Measurements from ENCODE around the gene RASA2. TPM values are rescaled to one million over a fixed set of nuclear protein-coding genes. Genes with fewer than 3 reads are reported as not detected.
A peak's percentile ranks its signal among the peaks of the same experiment; 100 is the strongest.
"Not testable (repeated sequence)": the region's sequence is repeated elsewhere in the genome, so short reads cannot be mapped to it uniquely, and the experiment has no call there.

Gene RASA2
- total and polyA plus RNA-seq, 9 of the 15 experiments (the other 6 are each of a cell fraction or from before 2014, with no cell fraction given), result 2.0 to 12.8 (median 9.5) TPM

- FAIRE-seq; intact Hi-C loops (cut with micrococcal nuclease); H3K9me3 ChIP-seq (replicated peaks; ENCODE audit: control insufficient read depth, insufficient read depth, low read depth, low read length); ATAC-seq; H3K4me3 ChIP-seq; H3K9me1 ChIP-seq (ENCODE audit: control insufficient read depth, insufficient read depth, low read length); H3K79me2 ChIP-seq (ENCODE audit: control insufficient read depth, insufficient read depth, low read length); H3K36me3 ChIP-seq (ENCODE audit: control insufficient read depth, insufficient read depth, low read length); H3K27me3 ChIP-seq (ENCODE audit: control insufficient read depth in 2 of 2, insufficient read depth in 2 of 2, low read length in 2 of 2); POLR2A ChIA-PET; CTCF ChIA-PET (ENCODE audit: low intra/inter-chr PET ratio); H3K4me1 ChIP-seq (replicated peaks in 1 of 2; ENCODE audit: control insufficient read depth in 2 of 2, insufficient read depth in 2 of 2, low read length in 2 of 2); BruUV-seq (replicated peaks); DNase-seq (ENCODE audit: extremely low read depth in 1 of 4, low spot score in 3 of 4); H3K27ac ChIP-seq (ENCODE audit: extremely low read depth, low read depth, low read length); H2AFZ ChIP-seq (ENCODE audit: low read depth, low read length); H3K9ac ChIP-seq (ENCODE audit: insufficient read depth in 1 of 2, low read depth in 2 of 2, low read length in 2 of 2); H4K20me1 ChIP-seq (replicated peaks; ENCODE audit: control insufficient read depth, insufficient read depth, low read length); H3K4me2 ChIP-seq (ENCODE audit: insufficient read depth, low read length): not testable (repeated sequence)
- in situ Hi-C loops (cut with MboI), result loop anchor here (10.0 kb wide), 1 partner anchor 166 kb away; no protein-coding TSS in a partner anchor
- 6% methylated on average over 1 of the region's 1 CpG for WGBS (ENCODE audit: insufficient coverage, low coverage, missing lambda C conversion rate)
- peak; percentile 83 for TF ChIP-seq ZNF512 (tag; IDR thresholded peaks at IDR 0.05)
These were observed 8.0 kb upstream of the RASA2 start for GRCh38 chr3:141478840-141479239.

DNA sequence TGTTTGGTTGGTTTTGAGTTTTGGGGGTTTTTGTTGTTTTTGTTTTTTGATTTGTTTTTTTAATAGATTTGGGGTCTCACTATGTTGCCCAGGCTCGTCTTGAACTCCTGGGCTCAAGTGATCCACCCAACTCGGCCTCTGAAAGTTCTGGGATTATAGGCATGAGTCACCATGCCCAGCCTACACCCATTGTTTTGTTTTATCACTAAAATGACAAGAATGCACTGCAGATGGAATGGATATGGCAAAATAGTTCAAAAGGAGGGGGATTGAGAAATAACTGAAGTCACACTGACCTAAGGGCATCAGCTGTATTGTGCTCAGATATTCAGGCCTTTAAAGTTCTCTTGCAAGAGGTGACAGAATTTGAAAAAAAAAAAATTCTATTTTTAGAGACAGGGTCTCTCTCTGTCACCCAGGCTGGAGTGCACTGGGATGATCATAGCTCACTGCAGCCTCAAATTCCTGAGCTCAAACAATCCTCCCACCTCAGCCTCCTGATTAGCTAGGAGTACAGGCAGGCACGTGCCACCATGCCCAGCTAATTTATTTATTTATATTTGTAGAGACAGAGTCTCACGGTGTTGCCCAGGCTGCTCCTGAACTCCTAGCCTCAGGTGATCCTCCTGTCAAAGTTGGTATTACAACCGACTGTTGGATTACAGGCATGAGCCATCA is 4.4 kb upstream of the RASA2 start:
- H2AFZ ChIP-seq (ENCODE audit: low read depth, low read length), result no peak overlapping the region
- H3K27me3 ChIP-seq (ENCODE audit: control insufficient read depth in 2 of 2, insufficient read depth in 2 of 2, low read length in 2 of 2), result no peaks in the 10 kb centered on the region
- H3K79me2 ChIP-seq (ENCODE audit: control insufficient read depth, insufficient read depth, low read length), result peaks cover under 1% of the 10 kb centered on the region; the same call in 1 of the 3 replicates
- FAIRE-seq (no peak), DNase-seq (ENCODE audit: extremely low read depth in 1 of 4, low spot score in 3 of 4) (no peak), ATAC-seq (no peak)
- in situ Hi-C loops (cut with MboI), result no loop called here
- no peaks in the 10 kb centered on the region for H3K36me3 ChIP-seq (ENCODE audit: control insufficient read depth, insufficient read depth, low read length)
- H4K20me1 ChIP-seq (replicated peaks; ENCODE audit: control insufficient read depth, insufficient read depth, low read length), result no peaks in the 10 kb centered on the region
- WGBS (ENCODE audit: insufficient coverage, low coverage, missing lambda C conversion rate), result 38% methylated on average over 5 of the region's 5 CpGs
- no peak overlapping the region for H3K9ac ChIP-seq (ENCODE audit: insufficient read depth in 1 of 2, low read depth in 2 of 2, low read length in 2 of 2)
- H3K9me3 ChIP-seq (replicated peaks; ENCODE audit: control insufficient read depth, insufficient read depth, low read depth, low read length), result no peaks in the 10 kb centered on the region
- CTCF ChIA-PET (ENCODE audit: low intra/inter-chr PET ratio), result no interaction called here
- POLR2A ChIA-PET, result interaction anchor here (0.6 kb wide), 1 partner anchor 814 kb away, joined by 3 read pairs; no protein-coding TSS in a partner anchor
- no peaks in the 10 kb centered on the region for H3K9me1 ChIP-seq (ENCODE audit: control insufficient read depth, insufficient read depth, low read length)
- no peak overlapping the region for H3K4me2 ChIP-seq (ENCODE audit: insufficient read depth, low read length)
- intact Hi-C loops (cut with micrococcal nuclease), result no loop called here
- BruUV-seq (replicated peaks), result no TSS peak
- H3K4me3 ChIP-seq, result no peak overlapping the region
- H3K4me1 ChIP-seq (replicated peaks in 1 of 2; ENCODE audit: control insufficient read depth in 2 of 2, insufficient read depth in 2 of 2, low read length in 2 of 2), result peaks cover 8 to 14% of the 10 kb centered on the region in 2 experiments; a peak in 4 of 5 replicates
- H3K27ac ChIP-seq (ENCODE audit: extremely low read depth, low read depth, low read length), result no peak overlapping the region
- no peak for TF ChIP-seq SMARCA4 (IDR thresholded peaks at IDR 0.05)
- no peak for TF ChIP-seq ZBTB8A (IDR thresholded peaks at IDR 0.05; ENCODE audit: partially characterized antibody)
- no peak for TF ChIP-seq POU5F1 (IDR thresholded peaks at IDR 0.05; ENCODE audit: borderline replicate concordance, low read depth, low read length, partially characterized antibody)
- no peak for TF ChIP-seq SETDB1 (IDR thresholded peaks at IDR 0.05; ENCODE audit: low read length)
- no peak for TF ChIP-seq MYBL2 (IDR thresholded peaks at IDR 0.05; ENCODE audit: low read depth)
- no peak for TF ChIP-seq MYBL2 (CRISPR knock-in tag; IDR thresholded peaks at IDR 0.05; ENCODE audit: borderline replicate concordance)
- TF ChIP-seq JUND (IDR thresholded peaks at IDR 0.05; ENCODE audit: borderline replicate concordance, low read depth, low read length), result peak; percentile 34; the same call in 1 of the 2 replicates
- peak; percentile 58; the same call in 1 of the 3 replicates for TF ChIP-seq JUND (tag; IDR thresholded peaks at IDR 0.05; ENCODE audit: borderline replicate concordance, low read depth, low read length)
- peak; percentile 52 for TF ChIP-seq CEBPB (tag; IDR thresholded peaks at IDR 0.05)
- TF ChIP-seq WHSC1 (IDR thresholded peaks at IDR 0.05; ENCODE audit: low read length), result no peak
- TF ChIP-seq LARP7 (IDR thresholded peaks at IDR 0.05), result no peak
- TF ChIP-seq, protein P1, sequence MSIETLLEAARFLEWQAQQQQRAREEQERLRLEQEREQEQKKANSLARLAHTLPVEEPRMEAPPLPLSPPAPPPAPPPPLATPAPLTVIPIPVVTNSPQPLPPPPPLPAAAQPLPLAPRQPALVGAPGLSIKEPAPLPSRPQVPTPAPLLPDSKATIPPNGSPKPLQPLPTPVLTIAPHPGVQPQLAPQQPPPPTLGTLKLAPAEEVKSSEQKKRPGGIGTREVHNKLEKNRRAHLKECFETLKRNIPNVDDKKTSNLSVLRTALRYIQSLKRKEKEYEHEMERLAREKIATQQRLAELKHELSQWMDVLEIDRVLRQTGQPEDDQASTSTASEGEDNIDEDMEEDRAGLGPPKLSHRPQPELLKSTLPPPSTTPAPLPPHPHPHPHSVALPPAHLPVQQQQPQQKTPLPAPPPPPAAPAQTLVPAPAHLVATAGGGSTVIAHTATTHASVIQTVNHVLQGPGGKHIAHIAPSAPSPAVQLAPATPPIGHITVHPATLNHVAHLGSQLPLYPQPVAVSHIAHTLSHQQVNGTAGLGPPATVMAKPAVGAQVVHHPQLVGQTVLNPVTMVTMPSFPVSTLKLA (conservative IDR thresholded peaks at IDR 0.05), result no peak
- no peak for TF ChIP-seq ZNF282 (CRISPR knock-in tag; IDR thresholded peaks at IDR 0.05)

Measured in K562 (cell line).